Thymus (tissue), 14 donors: ENCODE measurements around the gene FMNL3. TPM values are rescaled to one million over a fixed set of nuclear protein-coding genes. Genes with fewer than 3 reads are reported as not detected.
A peak's percentile ranks its signal among the peaks of the same experiment; 100 is the strongest.

Experiments
- DNase-seq, 9 donors: peaks; one replicate each; pipeline ENCODE4 v3.0.0-alpha.2; 2013; ENCODE audit warnings: low spot score in 9 of 9, low read depth in 6 of 9, missing footprints in 1 of 9
- H3K27ac ChIP-seq, 2 donors: one replicate each; pipeline ENCODE4 v1.5.1; 2013; ENCODE audit warnings: control low read depth in 1 of 2, low read depth in 1 of 2, low read length in 1 of 2, mild to moderate bottlenecking in 1 of 2, moderate library complexity in 1 of 2
- H3K27me3 ChIP-seq, 2 donors: one replicate each; pipeline ENCODE4 v1.5.1; 2013; ENCODE audit warnings: low read length in 1 of 2; ENCODE audit not compliant: control insufficient read depth in 2 of 2, insufficient read depth in 1 of 2
- H3K36me3 ChIP-seq, 2 donors: one replicate each; pipeline ENCODE4 v1.5.1; 2013; ENCODE audit warnings: low read length in 1 of 2, mild to moderate bottlenecking in 1 of 2, moderate library complexity in 1 of 2; ENCODE audit not compliant: control insufficient read depth in 2 of 2, insufficient read depth in 2 of 2
- H3K4me1 ChIP-seq, 2 donors: one replicate each; pipeline ENCODE4 v1.5.1; 2013; ENCODE audit warnings: low read length in 2 of 2; ENCODE audit not compliant: control insufficient read depth in 2 of 2, insufficient read depth in 2 of 2
- H3K4me3 ChIP-seq, 2 donors: one replicate each; pipeline ENCODE4 v1.5.1; 2013; ENCODE audit warnings: low read length in 2 of 2, control low read depth in 1 of 2, mild to moderate bottlenecking in 1 of 2
- H3K9me3 ChIP-seq, 2 donors: one replicate each; pipeline ENCODE4 v1.5.1; 2013; ENCODE audit warnings: low read length in 1 of 2, mild to moderate bottlenecking in 1 of 2; ENCODE audit not compliant: control insufficient read depth in 2 of 2, insufficient read depth in 1 of 2
- WGBS: extraction: QIAGEN DNeasy Blood & Tissue Kit; methylation state at CpG from one replicate; pipeline ENCODE4 v1.1.7; 2013; 5-methylcytosine and 5-hydroxymethylcytosine counted together
- long read RNA-seq, 10 donors: transcript quantifications; one replicate each; lab custom pipeline, GENCODE V29; 2026
- polyA plus RNA-seq: library from polyadenylated mRNA; stranded (reverse); fragments of 200-250 nt; gene quantifications from one replicate; pipeline ENCODE4 v1.2.3, GENCODE V29; 2013
- total RNA-seq: library from RNA; stranded (reverse); fragments of 120-200 nt; gene quantifications from one replicate; pipeline ENCODE4 v1.2.4, GENCODE V29; 2013
- donor health status: healthy.

Gene FMNL3, protein sequence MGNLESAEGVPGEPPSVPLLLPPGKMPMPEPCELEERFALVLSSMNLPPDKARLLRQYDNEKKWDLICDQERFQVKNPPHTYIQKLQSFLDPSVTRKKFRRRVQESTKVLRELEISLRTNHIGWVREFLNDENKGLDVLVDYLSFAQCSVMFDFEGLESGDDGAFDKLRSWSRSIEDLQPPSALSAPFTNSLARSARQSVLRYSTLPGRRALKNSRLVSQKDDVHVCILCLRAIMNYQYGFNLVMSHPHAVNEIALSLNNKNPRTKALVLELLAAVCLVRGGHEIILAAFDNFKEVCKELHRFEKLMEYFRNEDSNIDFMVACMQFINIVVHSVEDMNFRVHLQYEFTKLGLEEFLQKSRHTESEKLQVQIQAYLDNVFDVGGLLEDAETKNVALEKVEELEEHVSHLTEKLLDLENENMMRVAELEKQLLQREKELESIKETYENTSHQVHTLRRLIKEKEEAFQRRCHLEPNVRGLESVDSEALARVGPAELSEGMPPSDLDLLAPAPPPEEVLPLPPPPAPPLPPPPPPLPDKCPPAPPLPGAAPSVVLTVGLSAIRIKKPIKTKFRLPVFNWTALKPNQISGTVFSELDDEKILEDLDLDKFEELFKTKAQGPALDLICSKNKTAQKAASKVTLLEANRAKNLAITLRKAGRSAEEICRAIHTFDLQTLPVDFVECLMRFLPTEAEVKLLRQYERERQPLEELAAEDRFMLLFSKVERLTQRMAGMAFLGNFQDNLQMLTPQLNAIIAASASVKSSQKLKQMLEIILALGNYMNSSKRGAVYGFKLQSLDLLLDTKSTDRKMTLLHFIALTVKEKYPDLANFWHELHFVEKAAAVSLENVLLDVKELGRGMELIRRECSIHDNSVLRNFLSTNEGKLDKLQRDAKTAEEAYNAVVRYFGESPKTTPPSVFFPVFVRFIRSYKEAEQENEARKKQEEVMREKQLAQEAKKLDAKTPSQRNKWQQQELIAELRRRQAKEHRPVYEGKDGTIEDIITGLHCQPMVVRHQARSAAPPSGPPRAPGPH
- total RNA-seq (26.1 TPM), polyA plus RNA-seq (9.8 TPM)
- long read RNA-seq, donor 1, result 0 reads
- long read RNA-seq, donor 2, result 0 reads
- long read RNA-seq, donor 3, full-length matches to known transcripts, result 1 of 1 reads
- long read RNA-seq, donor 3, partial matches to known transcripts, result 0 of 1 reads
- long read RNA-seq, donor 3, other reads (novel, unspliced or antisense), result 0 of 1 reads
- long read RNA-seq, donor 4, full-length matches to known transcripts, result 3 of 3 reads
- long read RNA-seq, donor 4, partial matches to known transcripts, result 0 of 3 reads
- long read RNA-seq, donor 4, other reads (novel, unspliced or antisense), result 0 of 3 reads
- long read RNA-seq, donor 5, full-length matches to known transcripts, result 2 of 500 reads
- long read RNA-seq, donor 5, partial matches to known transcripts, result 493 of 500 reads
- long read RNA-seq, donor 5, other reads (novel, unspliced or antisense), result 5 of 500 reads
- long read RNA-seq, donor 6, full-length matches to known transcripts, result 2 of 2 reads
- long read RNA-seq, donor 6, partial matches to known transcripts, result 0 of 2 reads
- long read RNA-seq, donor 6, other reads (novel, unspliced or antisense), result 0 of 2 reads
- long read RNA-seq, donor 7, full-length matches to known transcripts, result 2 of 2 reads
- long read RNA-seq, donor 7, partial matches to known transcripts, result 0 of 2 reads
- long read RNA-seq, donor 7, other reads (novel, unspliced or antisense), result 0 of 2 reads
- long read RNA-seq, donor 8, full-length matches to known transcripts, result 1 of 1 reads
- long read RNA-seq, donor 8, partial matches to known transcripts, result 0 of 1 reads
- long read RNA-seq, donor 8, other reads (novel, unspliced or antisense), result 0 of 1 reads
- long read RNA-seq, donor 9, result 0 reads
- long read RNA-seq, donor 10, result 0 reads

DNA sequence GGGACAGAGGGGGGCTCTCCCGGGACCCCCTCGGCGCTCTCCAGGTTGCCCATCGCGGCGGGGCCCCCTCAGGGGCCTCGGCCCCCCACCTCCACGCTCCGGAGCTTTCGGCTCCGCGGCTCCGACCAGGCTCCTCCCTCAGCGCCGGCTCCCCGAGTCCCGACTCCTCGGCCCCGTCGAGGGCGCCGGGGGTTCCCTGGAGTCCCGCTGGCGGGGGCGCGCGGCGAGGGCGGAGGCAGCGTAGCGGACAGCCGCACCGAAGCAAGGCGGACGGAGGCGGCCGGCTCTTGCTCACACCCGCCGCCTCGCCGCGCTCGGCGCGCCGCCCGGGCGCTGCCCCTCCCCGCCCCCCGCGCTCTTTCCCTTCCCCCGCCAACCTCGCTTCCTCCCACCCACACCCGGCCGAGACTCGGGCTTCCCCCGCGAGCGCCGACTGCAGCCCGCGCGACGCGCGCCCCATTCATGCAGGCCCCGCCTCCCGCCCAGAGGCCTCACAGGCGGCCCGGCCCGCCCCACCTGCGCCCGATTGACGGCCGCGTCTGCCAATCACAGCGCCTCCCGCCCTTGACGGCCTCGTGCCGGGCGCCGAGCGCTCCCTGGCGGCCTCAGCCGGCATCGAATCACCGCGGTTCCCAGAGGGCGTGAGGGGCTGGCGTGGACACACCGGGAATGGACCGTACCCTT, at the start of gene FMNL3:
FMNL3 (minus strand) TSS at position 278 of the 684 bp plus-strand sequence; CDS start at position 53, 225 bp downstream.
- H3K4me1 ChIP-seq, result peaks cover 18 to 35% of the 10 kb centered on the region in 2 donors
- no peaks in the 10 kb centered on the region for H3K9me3 ChIP-seq

DNA sequence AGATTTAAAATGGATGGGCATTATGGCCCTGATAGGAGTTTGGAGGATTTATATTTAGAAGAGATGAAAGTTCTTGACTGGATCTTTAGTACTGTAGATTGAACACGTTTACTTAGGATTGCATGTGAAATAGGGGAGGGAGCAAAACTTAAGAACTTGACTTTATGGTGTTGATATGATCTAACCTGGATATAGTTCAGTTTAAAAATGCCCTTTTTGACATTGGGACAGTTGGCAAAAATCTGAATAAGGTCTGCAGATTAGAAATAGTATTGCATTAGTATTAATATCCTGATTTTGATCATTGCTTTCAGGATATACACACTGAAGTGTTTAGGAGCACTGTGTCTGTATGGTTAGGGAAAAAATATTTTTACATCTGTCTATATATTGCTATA, 43.8 kb upstream of the FMNL3 start:
- Histone ChIP-seq H3K9me3 (no peaks in the 10 kb centered on the region), H3K36me3 (peaks cover 41 to 57% of the 10 kb centered on the region in 2 donors), H3K27me3 (no peaks in the 10 kb centered on the region), H3K27ac (no peak overlapping the region), H3K4me3 (no peak overlapping the region), H3K4me1 (peaks cover 10 to 22% of the 10 kb centered on the region in 2 donors)
- DNase-seq, result no peak
- WGBS, result 74% methylated on average over 1 of the region's 1 CpG

More for the DNA sequence above, at the start of gene FMNL3:
- peak; percentile 66 to 98 (median 96) for DNase-seq
- H3K4me3 ChIP-seq, result peak within 1 kb of the TSS; percentile 70 to 85
- WGBS, result under 1% methylated on average over 89 of the region's 93 CpGs
- H3K27me3 ChIP-seq, result peaks cover 0 to 9% of the 10 kb centered on the region in 2 donors
- H3K27ac ChIP-seq, result peak within 1 kb of the TSS; percentile 59 to 84
- H3K36me3 ChIP-seq, result no peaks in the 10 kb centered on the region

DNA sequence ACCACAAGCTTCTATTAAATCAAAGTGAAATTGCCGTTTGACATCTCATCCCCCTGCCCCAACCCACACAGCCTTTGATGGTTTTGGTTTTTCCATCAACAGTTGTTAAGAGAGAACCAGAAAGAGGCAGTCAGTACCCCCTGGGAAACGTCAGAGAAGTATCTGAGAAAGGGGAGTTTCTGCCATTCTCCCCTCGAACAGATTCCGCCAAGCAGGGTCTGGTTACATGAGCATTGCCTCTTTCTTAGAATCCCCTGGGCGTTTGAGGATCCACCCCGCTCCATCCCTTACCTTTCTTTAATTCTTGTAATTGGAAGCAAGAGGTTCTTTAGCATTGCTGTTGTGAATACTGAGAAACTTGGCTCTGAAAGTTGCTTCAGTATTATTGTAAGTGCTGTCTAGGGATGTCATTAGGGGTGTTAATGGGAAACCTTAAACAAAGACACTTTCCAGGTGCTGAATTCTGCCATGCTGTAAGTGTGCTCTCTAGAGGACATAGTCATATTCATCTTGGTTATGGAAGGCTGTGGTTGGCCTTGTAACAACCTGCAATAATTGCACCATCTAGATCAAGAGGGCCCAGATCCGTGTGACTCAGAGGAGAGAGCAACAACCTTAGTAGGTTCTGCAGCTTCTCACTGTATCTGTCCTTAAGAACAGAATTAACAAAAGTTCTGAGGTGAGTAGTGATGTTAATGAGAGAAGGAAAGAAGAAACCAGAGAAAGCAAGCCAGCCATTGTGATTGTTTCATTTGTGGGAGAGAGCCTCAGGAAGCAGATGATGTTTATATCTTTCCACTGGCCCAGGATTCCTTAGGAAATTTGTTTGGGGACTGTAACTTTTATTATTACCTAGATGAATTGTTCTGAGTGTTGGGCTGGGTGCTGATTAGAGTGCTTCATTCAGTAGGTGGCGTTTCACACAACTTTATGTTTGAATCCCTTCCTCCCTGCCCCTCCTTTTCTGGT, 43.1 kb upstream of the FMNL3 start:
- Histone ChIP-seq H3K4me1 (peaks cover 10 to 22% of the 10 kb centered on the region in 2 donors), H3K27ac (peak overlapping the region in 1 of 2 donors; percentile 27), H3K27me3 (no peaks in the 10 kb centered on the region), H3K36me3 (peaks cover 34 to 51% of the 10 kb centered on the region in 2 donors), H3K9me3 (no peaks in the 10 kb centered on the region), H3K4me3 (no peak overlapping the region)
- DNase-seq, result peak in 2 of 9 donors; percentile 26 to 60
- WGBS, result 49% methylated on average over 8 of the region's 8 CpGs

DNA sequence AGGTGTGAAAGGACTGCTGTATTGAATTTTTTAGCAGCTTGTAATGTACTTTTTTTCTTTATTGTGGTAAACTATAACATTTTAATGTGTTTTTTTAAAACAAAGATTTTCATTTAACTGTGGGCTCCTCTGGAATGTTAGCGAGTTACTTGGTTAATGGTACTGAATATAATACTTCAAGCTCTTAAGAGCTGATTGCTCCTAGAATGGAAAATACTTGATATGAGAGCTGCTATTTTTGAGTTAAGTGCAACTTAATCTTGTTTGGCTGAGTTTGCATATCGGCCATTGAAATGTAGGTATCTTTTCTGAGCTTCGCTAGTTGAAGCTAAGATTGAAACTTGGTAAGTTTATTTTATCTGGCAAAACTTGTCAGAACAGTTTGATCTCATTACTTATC, 41.6 kb upstream of the FMNL3 start:
- no peaks in the 10 kb centered on the region for H3K9me3 ChIP-seq
- H3K27ac ChIP-seq, result no peak overlapping the region
- DNase-seq, result no peak
- peaks cover 10 to 22% of the 10 kb centered on the region in 2 donors for H3K4me1 ChIP-seq
- H3K36me3 ChIP-seq, result peaks cover 25 to 47% of the 10 kb centered on the region in 2 donors
- no peak overlapping the region for H3K4me3 ChIP-seq
- WGBS, result 85% methylated on average over 3 of the region's 3 CpGs
- H3K27me3 ChIP-seq, result no peaks in the 10 kb centered on the region

GRCh38 chr12:49748306-49748705, 41.1 kb upstream of the FMNL3 start:
- no peak overlapping the region for H3K4me3 ChIP-seq
- peaks cover 20 to 45% of the 10 kb centered on the region in 2 donors for H3K36me3 ChIP-seq
- 86% methylated on average over 1 of the region's 1 CpG for WGBS
- H3K4me1 ChIP-seq, result peaks cover 10 to 23% of the 10 kb centered on the region in 2 donors
- H3K9me3 ChIP-seq, result no peaks in the 10 kb centered on the region
- DNase-seq, result no peak
- H3K27me3 ChIP-seq, result no peaks in the 10 kb centered on the region
- no peak overlapping the region for H3K27ac ChIP-seq

- Histone ChIP-seq H3K9me3 (no peaks in the 10 kb centered on the region), H3K4me1 (peaks cover 10 to 16% of the 10 kb centered on the region in 2 donors), H3K36me3 (peaks cover 8 to 28% of the 10 kb centered on the region in 2 donors), H3K27me3 (no peaks in the 10 kb centered on the region), H3K4me3 (no peak overlapping the region), H3K27ac (no peak overlapping the region)
- DNase-seq, result no peak
- 94% methylated on average over 3 of the region's 3 CpGs for WGBS
These were observed 37.2 kb upstream of the FMNL3 start for GRCh38 chr12:49744363-49744885.
